ENCODE data around the gene CERS4. TPM values are rescaled to one million over a fixed set of nuclear protein-coding genes. Genes with fewer than 3 reads are reported as not detected.

Gene CERS4
- total RNA-seq, 4 donors from 2014 or later = 21.0 to 51.7 (median 29.2) TPM

DNA sequence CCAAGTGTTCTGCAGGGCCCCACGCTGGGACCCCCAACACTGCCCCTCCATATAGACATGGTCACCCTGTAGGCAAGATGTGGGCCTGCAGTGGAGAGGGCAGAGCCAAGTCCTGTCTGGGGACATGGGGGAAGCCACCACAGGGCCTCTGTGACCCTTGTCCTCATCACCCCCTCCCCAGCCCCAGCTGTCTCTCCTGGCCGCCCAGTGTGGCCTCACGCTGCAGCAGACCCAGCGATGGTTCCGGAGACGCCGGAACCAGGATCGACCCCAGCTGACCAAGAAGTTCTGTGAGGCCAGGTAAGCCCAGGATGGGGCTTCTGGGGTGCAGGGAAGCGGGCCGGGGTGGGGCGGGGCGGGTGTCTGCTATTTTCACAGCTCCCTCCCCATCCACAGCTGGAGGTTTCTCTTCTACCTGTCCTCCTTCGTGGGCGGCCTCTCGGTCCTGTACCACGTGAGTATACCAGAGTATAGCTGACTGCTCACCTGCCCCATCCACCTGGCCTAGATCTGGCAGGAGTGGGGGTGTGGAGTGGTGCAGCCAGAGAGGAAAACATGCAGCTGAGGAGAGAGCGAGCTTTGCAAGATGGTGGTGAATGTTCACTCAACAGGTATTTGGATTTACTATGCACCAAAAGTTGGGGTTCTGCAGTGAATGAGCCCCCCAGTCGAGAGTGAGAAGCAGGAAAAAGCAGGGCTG, 46.4 kb downstream of the CERS4 start:
- no peak overlapping the region for H3K4me3 ChIP-seq
- no peaks in the 10 kb centered on the region for H3K27me3 ChIP-seq
- no peak overlapping the region for H3K27ac ChIP-seq (replicated peaks in 1 of 4)
- 91% methylated on average over 7 of the region's 18 CpGs for WGBS
- H3K4me1 ChIP-seq = peaks cover 10 to 28% (median 25%) of the 10 kb centered on the region in 4 donors
- TF ChIP-seq, protein P1, sequence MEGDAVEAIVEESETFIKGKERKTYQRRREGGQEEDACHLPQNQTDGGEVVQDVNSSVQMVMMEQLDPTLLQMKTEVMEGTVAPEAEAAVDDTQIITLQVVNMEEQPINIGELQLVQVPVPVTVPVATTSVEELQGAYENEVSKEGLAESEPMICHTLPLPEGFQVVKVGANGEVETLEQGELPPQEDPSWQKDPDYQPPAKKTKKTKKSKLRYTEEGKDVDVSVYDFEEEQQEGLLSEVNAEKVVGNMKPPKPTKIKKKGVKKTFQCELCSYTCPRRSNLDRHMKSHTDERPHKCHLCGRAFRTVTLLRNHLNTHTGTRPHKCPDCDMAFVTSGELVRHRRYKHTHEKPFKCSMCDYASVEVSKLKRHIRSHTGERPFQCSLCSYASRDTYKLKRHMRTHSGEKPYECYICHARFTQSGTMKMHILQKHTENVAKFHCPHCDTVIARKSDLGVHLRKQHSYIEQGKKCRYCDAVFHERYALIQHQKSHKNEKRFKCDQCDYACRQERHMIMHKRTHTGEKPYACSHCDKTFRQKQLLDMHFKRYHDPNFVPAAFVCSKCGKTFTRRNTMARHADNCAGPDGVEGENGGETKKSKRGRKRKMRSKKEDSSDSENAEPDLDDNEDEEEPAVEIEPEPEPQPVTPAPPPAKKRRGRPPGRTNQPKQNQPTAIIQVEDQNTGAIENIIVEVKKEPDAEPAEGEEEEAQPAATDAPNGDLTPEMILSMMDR (IDR thresholded peaks at IDR 0.05) = no peak
- no peak for TF ChIP-seq EP300 (IDR thresholded peaks at IDR 0.05)
- no peak for TF ChIP-seq POLR2AphosphoS5 (IDR thresholded peaks at IDR 0.05)
- no peak for TF ChIP-seq POLR2A (IDR thresholded peaks at IDR 0.05; ENCODE audit: low read depth)
- no peak for DNase-seq (ENCODE audit: extremely low spot score)
- H3K36me3 ChIP-seq = peaks cover 19 to 55% (median 42%) of the 10 kb centered on the region in 4 donors
- intact Hi-C loops (cut with DNase I) = loop anchor here (10.0 kb wide), 2 partner anchors 251 to 311 kb away; partner anchors contain the start of genes ELAVL1 and TIMM44
- H3K9me3 ChIP-seq = no peaks in the 10 kb centered on the region

DNA sequence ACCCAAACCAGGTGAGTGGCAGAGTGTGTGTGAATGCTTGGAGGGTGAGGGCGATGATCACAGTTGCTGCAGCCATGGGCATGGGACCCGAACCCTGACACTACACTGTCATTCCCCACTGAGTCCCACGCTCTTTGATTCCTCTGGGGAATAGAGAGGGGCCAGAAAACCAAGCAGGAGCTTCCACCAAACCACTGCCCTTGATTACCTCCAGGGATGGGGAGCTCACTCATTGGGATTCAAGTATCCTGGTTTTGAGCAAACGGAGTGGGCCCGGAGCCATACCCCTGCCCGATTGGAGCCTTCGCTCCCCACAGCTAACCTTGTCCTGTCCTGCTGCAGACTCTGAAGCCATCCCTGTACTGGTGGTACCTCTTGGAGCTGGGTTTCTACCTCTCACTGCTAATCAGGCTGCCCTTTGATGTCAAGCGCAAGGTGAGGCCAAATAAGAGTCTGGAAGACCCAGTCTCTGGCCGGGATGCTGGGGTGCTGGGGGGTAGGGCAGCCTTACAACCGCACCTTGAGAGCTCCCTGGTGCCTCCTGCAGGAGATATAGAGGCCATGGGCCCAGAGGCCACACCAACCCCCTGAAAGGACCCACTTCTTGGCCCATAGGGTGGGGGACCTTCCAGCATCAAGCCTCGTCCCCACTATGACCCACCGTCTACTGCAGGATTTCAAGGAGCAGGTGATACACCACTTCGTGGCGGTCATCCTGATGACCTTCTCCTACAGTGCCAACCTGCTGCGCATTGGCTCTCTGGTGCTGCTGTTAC, 47.3 kb downstream of the CERS4 start:
- Histone ChIP-seq H3K9me3 (no peaks in the 10 kb centered on the region), H3K4me3 (no peak overlapping the region), H3K36me3 (peaks cover 19 to 55% (median 46%) of the 10 kb centered on the region in 4 donors), H3K4me1 (peaks cover 6 to 19% (median 16%) of the 10 kb centered on the region in 4 donors), H3K27ac (replicated peaks in 1 of 4) (no peak overlapping the region), H3K27me3 (no peaks in the 10 kb centered on the region)
- TF ChIP-seq POLR2A (IDR thresholded peaks at IDR 0.05; ENCODE audit: low read depth) (no peak), POLR2AphosphoS5 (IDR thresholded peaks at IDR 0.05) (no peak), EP300 (IDR thresholded peaks at IDR 0.05) (no peak)
- TF ChIP-seq, protein P1 (IDR thresholded peaks at IDR 0.05) = no peak
- DNase-seq (ENCODE audit: extremely low spot score) = no peak
- intact Hi-C loops (cut with DNase I) = loop anchor here (10.0 kb wide), 2 partner anchors 252 to 312 kb away; partner anchors contain the start of genes ELAVL1 and TIMM44
- WGBS = 89% methylated on average over 10 of the region's 15 CpGs

DNA sequence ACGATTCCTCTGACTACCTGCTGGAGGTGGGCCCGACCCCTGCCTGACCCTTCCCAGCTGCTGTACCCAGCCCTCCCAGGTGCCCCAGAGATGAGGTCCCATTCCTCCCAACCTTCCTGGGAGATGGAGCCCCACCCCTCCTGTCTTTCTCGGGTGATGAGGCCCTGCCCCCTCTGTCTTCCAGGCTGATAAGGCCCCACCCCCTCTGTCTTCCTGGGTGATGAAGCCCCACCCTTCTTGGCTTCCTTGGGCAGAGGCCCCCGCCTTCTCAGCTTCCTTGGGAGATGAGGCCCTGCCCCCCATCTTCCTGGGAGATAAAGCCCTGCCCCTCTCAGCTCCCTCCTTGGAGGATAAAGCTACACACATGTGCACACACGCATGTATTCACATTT, 47.9 kb downstream of the CERS4 start:
- 58% methylated on average over 3 of the region's 5 CpGs for WGBS
- intact Hi-C loops (cut with DNase I) = loop anchor here (10.0 kb wide), 2 partner anchors 252 to 312 kb away; partner anchors contain the start of genes ELAVL1 and TIMM44
- TF ChIP-seq POLR2A (IDR thresholded peaks at IDR 0.05; ENCODE audit: low read depth) (no peak), POLR2AphosphoS5 (IDR thresholded peaks at IDR 0.05) (no peak), EP300 (IDR thresholded peaks at IDR 0.05) (no peak)
- TF ChIP-seq, protein P1 (IDR thresholded peaks at IDR 0.05) = no peak
- Histone ChIP-seq H3K4me3 (no peak overlapping the region), H3K36me3 (peaks cover 19 to 61% (median 52%) of the 10 kb centered on the region in 4 donors), H3K9me3 (no peaks in the 10 kb centered on the region), H3K27ac (replicated peaks in 1 of 4) (no peak overlapping the region), H3K4me1 (peaks cover 3 to 13% (median 11%) of the 10 kb centered on the region in 4 donors), H3K27me3 (no peaks in the 10 kb centered on the region)
- no peak for DNase-seq (ENCODE audit: extremely low spot score)

DNA sequence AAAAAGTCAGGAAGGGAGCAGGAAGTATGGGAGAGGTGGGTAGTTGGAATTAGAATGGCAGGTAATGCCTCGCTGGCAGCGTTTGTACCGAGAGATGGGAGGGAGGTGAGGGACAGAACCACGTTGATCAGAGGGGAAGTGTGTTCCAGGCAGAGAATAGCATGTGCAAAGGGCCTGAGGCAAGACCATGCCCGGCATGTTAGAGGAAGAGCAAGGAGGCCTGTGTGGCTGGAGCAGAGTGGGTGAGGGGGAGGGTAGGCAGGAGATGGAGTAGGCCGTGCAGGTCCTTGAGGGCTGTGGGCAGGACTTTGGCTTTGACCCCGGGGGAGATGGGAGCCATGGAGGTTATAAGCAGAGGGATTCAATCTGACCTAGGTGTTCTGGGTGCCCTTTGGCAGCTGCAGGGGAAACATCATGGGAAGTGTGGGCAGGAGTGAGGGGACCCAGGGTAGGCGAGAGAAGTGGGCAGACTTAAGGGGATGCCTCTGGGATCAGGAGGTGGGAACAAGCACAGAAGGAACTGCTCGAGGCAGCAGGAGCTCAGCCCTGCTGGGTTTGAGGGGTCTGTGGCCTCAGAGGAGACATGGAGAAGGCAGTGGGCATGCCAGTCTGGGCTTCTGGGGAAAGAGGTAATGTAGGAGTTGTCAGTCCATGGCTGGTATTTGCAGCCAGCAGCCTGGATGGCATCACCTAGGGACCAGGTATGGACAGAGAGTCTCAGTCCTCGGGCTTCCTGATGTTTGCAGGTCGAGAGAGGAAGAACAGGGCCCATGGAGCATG, 50.2 kb downstream of the CERS4 start:
- H3K36me3 ChIP-seq = peaks cover 19 to 68% (median 59%) of the 10 kb centered on the region in 4 donors
- no peak overlapping the region for H3K27ac ChIP-seq (replicated peaks in 1 of 4)
- TF ChIP-seq EP300 (IDR thresholded peaks at IDR 0.05) (no peak), POLR2A (IDR thresholded peaks at IDR 0.05; ENCODE audit: low read depth) (no peak), POLR2AphosphoS5 (IDR thresholded peaks at IDR 0.05) (no peak)
- TF ChIP-seq, protein P1 (IDR thresholded peaks at IDR 0.05) = no peak
- WGBS = 89% methylated on average over 11 of the region's 11 CpGs
- H3K4me3 ChIP-seq = no peak overlapping the region
- no peaks in the 10 kb centered on the region for H3K4me1 ChIP-seq
- DNase-seq (ENCODE audit: extremely low spot score) = no peak
- intact Hi-C loops (cut with DNase I) = loop anchor here (10.0 kb wide), 2 partner anchors 255 to 315 kb away; partner anchors contain the start of genes ELAVL1 and TIMM44
- H3K9me3 ChIP-seq = no peaks in the 10 kb centered on the region
- no peaks in the 10 kb centered on the region for H3K27me3 ChIP-seq

Data from esophagus muscularis mucosa (tissue), 4 donors.